OCI-M1 (cell line): ENCODE data around the gene ATG16L2.

Source experiments
- DNase-seq: peaks from one replicate; lab custom pipeline; 2025; lab: John Stamatoyannopoulos, UW

ATG16L2 gene

GRCh38 chr11:72826191-72826941, 12.2 kb downstream of the ATG16L2 start:
- no peak for DNase-seq

- no peak for DNase-seq
Observed at GRCh38 chr11:72826942-72827480, 12.8 kb downstream of the ATG16L2 start.

- DNase-seq = peak; percentile 64
Observed at GRCh38 chr11:72827656-72828055, 13.4 kb downstream of the ATG16L2 start.

- no peak for DNase-seq
Observed at GRCh38 chr11:72828081-72828567, 13.9 kb downstream of the ATG16L2 start.

GRCh38 chr11:72828692-72829101, 14.5 kb downstream of the ATG16L2 start:
- no peak for DNase-seq

GRCh38 chr11:72829178-72829577, 15.0 kb downstream of the ATG16L2 start:
- DNase-seq = no peak

- DNase-seq = no peak
Observed at GRCh38 chr11:72829884-72830533, 15.8 kb downstream of the ATG16L2 start.

GRCh38 chr11:72831521-72832300, 17.5 kb downstream of the ATG16L2 start:
- DNase-seq = peak; percentile 96

GRCh38 chr11:72832301-72833082, 18.3 kb downstream of the ATG16L2 start:
- no peak for DNase-seq

- DNase-seq = no peak
Observed at GRCh38 chr11:72833083-72833733, 19.0 kb downstream of the ATG16L2 start.

GRCh38 chr11:72833811-72834493, 19.7 kb downstream of the ATG16L2 start:
- no peak for DNase-seq

GRCh38 chr11:72834905-72835304, 20.7 kb downstream of the ATG16L2 start:
- no peak for DNase-seq

GRCh38 chr11:72836111-72836510, 21.9 kb downstream of the ATG16L2 start:
- DNase-seq = peak; percentile 43

GRCh38 chr11:72838691-72839305, 24.6 kb downstream of the ATG16L2 start:
- DNase-seq = no peak

- peak; percentile 72 for DNase-seq
Observed at GRCh38 chr11:72840780-72841179, 26.6 kb downstream of the ATG16L2 start.

GRCh38 chr11:72841397-72841796, 27.2 kb downstream of the ATG16L2 start:
- DNase-seq = no peak

GRCh38 chr11:72842126-72842525, 27.9 kb downstream of the ATG16L2 start:
- DNase-seq = no peak

- no peak for DNase-seq
Observed at GRCh38 chr11:72842653-72843330, 28.6 kb downstream of the ATG16L2 start.

- DNase-seq = no peak
Observed at GRCh38 chr11:72844356-72844755, 30.1 kb downstream of the ATG16L2 start.
